ENCODE measurements around the gene LAX1.

- TF ChIP-seq CTCF (IDR thresholded peaks at IDR 0.05) = no peak
- no peak for TF ChIP-seq EP300 (IDR thresholded peaks at IDR 0.05)
Measured at GRCh38 chr1:203733009-203733863, 31.7 kb upstream of the LAX1 start.

Measured in gastroesophageal sphincter (tissue), 3 donors.